Liver (tissue), 3 donors: ENCODE measurements around the gene SORCS2.

Experiments
- GABPA ChIP-seq, 2 donors: IDR thresholded peaks in 1 of 2; conservative IDR thresholded peaks in 1 of 2; 2 replicates each; pipeline ENCODE4 v1.6.1; 2016; ENCODE audit warnings: antibody characterized with exemption in 2 of 2, mild to moderate bottlenecking in 1 of 2, moderate library complexity in 1 of 2
- RAD21 ChIP-seq, 2 donors: IDR thresholded peaks; 2 replicates each; pipeline ENCODE4 v1.6.1; 2016; ENCODE audit warnings: antibody characterized with exemption in 2 of 2, mild to moderate bottlenecking in 2 of 2
- RXRA ChIP-seq, 2 donors: IDR thresholded peaks; 2 replicates each; pipeline ENCODE4 v1.6.1; 2017 to 2018; ENCODE audit warnings: antibody characterized with exemption in 2 of 2, mild to moderate bottlenecking in 1 of 2
- TF ChIP-seq, protein P1 (sequence below): IDR thresholded peaks from 2 replicates; pipeline ENCODE4 v1.6.1; 2016; ENCODE audit warnings: antibody characterized with exemption
- TF ChIP-seq, protein P2 (sequence below): fragments of 150-350 bp; IDR thresholded peaks from 2 replicates; pipeline ENCODE4 v1.5.1; 2017; ENCODE audit warnings: improper control_type of control experiment, low read depth, low read length; ENCODE audit not compliant: missing input control
- TF ChIP-seq, protein P3 (sequence below): IDR thresholded peaks from 2 replicates; pipeline ENCODE4 v1.6.1; 2016; ENCODE audit warnings: antibody characterized with exemption, mild to moderate bottlenecking
- donor health status: healthy.
- donor health status: healthy.

DNA sequence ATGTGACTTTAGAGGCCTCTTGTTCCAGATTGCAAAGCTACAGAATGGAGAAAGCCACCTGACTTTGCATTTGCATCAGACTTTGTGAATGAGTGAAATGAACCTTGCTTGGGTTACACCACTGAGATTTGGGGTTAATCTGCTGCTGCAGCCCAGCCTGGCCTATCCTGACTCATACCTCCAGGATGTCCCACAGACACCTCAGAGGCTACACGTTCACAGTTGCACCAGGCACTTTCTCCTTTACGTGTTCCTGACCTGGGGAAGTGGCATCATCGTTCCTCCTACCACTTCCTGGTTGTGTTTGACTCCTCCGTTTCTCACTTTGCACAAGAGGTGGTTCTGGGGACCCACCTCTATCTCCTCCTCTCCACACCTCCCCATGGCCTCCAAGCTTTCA lies 9.2 kb upstream of the SORCS2 start:
- TF ChIP-seq, protein P1, sequence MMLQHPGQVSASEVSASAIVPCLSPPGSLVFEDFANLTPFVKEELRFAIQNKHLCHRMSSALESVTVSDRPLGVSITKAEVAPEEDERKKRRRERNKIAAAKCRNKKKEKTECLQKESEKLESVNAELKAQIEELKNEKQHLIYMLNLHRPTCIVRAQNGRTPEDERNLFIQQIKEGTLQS: no peak
- TF ChIP-seq, protein P2, sequence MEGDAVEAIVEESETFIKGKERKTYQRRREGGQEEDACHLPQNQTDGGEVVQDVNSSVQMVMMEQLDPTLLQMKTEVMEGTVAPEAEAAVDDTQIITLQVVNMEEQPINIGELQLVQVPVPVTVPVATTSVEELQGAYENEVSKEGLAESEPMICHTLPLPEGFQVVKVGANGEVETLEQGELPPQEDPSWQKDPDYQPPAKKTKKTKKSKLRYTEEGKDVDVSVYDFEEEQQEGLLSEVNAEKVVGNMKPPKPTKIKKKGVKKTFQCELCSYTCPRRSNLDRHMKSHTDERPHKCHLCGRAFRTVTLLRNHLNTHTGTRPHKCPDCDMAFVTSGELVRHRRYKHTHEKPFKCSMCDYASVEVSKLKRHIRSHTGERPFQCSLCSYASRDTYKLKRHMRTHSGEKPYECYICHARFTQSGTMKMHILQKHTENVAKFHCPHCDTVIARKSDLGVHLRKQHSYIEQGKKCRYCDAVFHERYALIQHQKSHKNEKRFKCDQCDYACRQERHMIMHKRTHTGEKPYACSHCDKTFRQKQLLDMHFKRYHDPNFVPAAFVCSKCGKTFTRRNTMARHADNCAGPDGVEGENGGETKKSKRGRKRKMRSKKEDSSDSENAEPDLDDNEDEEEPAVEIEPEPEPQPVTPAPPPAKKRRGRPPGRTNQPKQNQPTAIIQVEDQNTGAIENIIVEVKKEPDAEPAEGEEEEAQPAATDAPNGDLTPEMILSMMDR: no peak
- TF ChIP-seq, protein P3, sequence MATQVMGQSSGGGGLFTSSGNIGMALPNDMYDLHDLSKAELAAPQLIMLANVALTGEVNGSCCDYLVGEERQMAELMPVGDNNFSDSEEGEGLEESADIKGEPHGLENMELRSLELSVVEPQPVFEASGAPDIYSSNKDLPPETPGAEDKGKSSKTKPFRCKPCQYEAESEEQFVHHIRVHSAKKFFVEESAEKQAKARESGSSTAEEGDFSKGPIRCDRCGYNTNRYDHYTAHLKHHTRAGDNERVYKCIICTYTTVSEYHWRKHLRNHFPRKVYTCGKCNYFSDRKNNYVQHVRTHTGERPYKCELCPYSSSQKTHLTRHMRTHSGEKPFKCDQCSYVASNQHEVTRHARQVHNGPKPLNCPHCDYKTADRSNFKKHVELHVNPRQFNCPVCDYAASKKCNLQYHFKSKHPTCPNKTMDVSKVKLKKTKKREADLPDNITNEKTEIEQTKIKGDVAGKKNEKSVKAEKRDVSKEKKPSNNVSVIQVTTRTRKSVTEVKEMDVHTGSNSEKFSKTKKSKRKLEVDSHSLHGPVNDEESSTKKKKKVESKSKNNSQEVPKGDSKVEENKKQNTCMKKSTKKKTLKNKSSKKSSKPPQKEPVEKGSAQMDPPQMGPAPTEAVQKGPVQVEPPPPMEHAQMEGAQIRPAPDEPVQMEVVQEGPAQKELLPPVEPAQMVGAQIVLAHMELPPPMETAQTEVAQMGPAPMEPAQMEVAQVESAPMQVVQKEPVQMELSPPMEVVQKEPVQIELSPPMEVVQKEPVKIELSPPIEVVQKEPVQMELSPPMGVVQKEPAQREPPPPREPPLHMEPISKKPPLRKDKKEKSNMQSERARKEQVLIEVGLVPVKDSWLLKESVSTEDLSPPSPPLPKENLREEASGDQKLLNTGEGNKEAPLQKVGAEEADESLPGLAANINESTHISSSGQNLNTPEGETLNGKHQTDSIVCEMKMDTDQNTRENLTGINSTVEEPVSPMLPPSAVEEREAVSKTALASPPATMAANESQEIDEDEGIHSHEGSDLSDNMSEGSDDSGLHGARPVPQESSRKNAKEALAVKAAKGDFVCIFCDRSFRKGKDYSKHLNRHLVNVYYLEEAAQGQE: no peak
- TF ChIP-seq GABPA (IDR thresholded peaks at IDR 0.05 in 1 of 2, conservative IDR thresholded peaks at IDR 0.05 in 1 of 2) (no peak), RAD21 (IDR thresholded peaks at IDR 0.05) (no peak), RXRA (IDR thresholded peaks at IDR 0.05) (no peak)
